ENCODE results near the gene KCNK10.

- TF ChIP-seq EZH2phosphoT487 (IDR thresholded peaks at IDR 0.05; ENCODE audit: borderline replicate concordance, low read depth, low read length) (no peak), CTCF (conservative IDR thresholded peaks at IDR 0.05; ENCODE audit: low read length) (no peak)
These were observed 156.5 kb downstream of the KCNK10 start for GRCh38 chr14:88166616-88167015.

All from OCI-LY7 (cell line).